SK-N-MC (cell line): ENCODE measurements around the gene ZNF775.

Experiments used
- EZH2 ChIP-seq: fragments of 200-600 bp; sonication (generic); IDR thresholded peaks from one replicate; pipeline ENCODE4 v1.6.1; 2017; ENCODE audit warnings: antibody characterized with exemption
- FOXP2 ChIP-seq: optimal IDR thresholded peaks from 2 replicates; pipeline ENCODE3; 2011; ENCODE audit warnings: mild to moderate bottlenecking, moderate library complexity; ENCODE audit not compliant: insufficient read depth; ENCODE audit errors: extremely low read length, control extremely low read depth
- POLR2AphosphoS5 ChIP-seq: IDR thresholded peaks from 2 replicates; pipeline ENCODE4 v1.6.1; 2012; ENCODE audit warnings: mild to moderate bottlenecking, low read depth, low read length, borderline replicate concordance

- TF ChIP-seq EZH2 (no peak), POLR2AphosphoS5 (no peak), FOXP2 (no peak)
Observed at GRCh38 chr7:150446288-150446938, 67.3 kb downstream of the ZNF775 start.
